ENCODE measurements around the gene GRAMD1B.
A peak's percentile ranks its signal among the peaks of the same experiment; 100 is the strongest.
"Not testable (repeated sequence)": the region's sequence is repeated elsewhere in the genome, so short reads cannot be mapped to it uniquely, and the experiment has no call there.

The GRAMD1B gene

DNA sequence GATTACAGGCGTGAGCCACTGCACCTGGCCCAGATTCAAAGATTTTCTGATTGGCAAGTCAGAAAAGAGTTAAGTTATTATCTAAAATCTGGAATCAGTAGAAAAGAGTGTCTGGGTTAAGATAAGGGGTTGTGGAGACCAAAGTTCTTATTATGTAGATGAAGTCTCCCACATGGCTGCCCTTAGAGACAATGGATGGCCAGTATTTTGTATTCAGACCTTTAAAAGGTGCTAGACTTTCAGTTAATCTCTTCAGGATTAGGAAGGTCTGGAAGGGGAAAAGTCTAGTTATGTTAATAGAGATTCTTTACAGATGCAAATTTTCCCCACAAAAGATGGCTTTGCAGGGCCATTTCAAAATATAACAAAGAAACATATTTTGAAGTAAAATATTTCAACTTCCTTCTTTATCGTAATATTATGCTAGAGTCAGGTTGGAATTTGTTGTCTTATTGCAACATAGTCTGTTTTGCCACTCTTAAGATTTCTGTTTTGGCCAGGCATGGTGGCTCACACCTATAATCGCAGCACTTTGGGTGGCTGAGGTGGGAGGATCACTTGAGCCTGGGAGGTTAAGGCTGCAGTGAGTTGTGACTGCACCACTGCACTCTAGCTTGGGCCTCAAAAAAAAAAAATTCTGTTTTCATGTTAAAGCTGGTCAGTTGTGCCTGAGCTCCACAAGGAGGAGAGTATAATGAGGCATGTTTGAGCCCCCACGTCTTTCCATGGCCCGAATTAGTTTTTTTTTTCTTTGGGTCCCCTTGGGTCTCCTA is 14.0 kb downstream of the GRAMD1B start:
- DNase-seq, result peak; percentile 6 to 22

DNA sequence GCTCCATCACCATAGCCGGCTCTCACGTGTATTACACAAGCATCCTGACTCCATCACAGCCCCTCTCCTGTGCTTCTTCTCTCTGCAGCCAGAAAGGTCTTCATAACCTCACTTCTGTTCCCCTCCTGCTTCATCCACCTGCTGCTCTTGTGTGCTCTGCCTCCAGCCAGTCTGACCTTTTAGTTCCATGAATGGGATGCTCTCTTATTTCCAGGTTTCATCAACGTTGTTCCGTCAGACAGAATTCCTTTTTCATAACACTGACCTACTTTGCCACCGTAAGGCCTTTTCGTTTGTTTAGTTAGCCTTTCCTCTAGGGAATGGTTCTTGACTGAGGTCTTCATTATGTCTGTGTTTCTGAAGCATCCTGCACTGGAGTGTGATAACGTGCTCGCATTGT is 18.8 kb downstream of the GRAMD1B start:
- no peak for DNase-seq

DNA sequence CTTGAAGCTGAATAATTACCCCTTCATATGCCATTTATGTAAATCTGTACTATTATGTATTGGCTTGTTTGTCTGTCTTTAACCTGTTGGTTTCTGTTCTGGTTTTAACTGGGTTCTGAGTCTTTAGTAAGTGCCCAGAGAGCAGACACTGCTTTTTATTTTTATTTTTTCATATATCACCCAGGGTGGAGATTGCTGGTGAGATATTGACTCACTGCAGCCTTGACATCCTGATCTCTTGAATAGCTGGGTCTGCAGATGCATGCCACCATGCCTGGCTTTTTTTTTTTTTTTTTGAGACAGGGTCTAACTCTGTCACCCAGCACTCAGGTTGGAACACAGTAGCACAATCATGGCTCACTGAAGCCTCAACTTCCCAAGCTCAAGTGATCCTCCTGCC is 19.4 kb downstream of the GRAMD1B start:
- no peak for DNase-seq

DNA sequence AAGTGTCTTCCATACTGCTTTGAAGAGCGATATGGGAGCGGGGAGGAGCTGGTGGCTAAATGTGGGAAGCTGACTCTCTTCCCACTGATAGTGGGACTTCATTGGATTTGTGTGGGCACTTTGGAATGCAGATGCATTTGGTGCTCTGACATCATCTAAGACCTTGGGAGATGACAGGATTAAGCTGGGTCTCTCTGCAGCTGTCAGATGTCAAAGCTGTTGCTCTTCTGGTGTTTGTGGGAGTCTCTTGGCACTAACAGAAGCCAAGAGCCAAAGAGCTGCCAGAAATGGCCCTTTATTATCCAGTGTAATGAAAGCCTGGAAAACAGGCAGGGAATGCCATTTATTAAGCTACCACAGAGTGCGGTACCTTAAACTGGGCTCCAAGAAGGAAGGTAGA is 20.6 kb downstream of the GRAMD1B start:
- no peak for DNase-seq

DNA sequence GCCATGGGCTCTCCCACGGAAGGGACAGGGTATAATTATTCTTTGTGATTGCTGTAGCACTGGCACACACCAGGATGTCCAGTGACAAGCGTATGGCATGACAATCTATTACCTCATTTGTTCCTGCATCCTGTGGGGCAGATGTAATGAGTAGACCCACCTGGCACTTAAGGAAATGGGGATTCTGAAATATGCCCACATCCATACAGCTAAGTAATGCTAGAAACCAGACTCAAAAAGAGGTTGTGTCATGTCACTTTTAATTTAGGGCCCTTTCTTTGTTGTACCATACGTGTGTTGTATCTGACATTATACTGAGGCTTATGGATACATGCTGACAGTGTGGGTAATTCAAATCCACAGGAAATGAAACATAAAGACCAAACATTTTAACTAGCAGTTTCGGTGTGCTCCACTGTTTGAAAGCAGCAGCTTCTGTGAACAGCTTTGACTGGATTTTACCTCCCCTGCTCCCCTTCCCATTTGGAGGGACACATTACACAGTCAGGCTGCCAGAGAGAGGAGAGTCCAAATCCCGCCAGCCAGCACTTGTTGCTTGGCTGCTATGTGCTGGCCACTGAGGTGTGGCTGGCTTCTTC is 21.2 kb downstream of the GRAMD1B start:
- DNase-seq, result no peak

DNA sequence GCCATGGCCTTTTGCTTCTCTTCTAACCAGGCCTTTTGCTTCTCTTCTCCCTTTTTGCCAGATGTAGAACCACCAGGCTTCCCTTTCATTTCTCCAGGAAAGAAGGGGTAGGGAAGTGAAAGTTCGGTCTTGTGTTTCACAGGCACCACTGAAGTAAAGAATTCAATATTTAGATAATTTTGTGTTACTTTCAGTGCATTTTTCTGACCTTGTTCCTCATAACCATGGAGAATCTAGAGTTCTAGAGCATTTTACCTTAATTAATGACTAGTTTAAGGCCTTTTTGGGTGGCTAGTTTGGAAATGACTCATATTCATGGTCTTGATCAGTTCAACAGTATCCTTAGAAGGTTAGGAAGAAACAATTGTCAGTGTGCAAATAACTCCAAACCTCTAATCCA is 22.7 kb downstream of the GRAMD1B start:
- peak; percentile 49 to 55 for DNase-seq

DNA sequence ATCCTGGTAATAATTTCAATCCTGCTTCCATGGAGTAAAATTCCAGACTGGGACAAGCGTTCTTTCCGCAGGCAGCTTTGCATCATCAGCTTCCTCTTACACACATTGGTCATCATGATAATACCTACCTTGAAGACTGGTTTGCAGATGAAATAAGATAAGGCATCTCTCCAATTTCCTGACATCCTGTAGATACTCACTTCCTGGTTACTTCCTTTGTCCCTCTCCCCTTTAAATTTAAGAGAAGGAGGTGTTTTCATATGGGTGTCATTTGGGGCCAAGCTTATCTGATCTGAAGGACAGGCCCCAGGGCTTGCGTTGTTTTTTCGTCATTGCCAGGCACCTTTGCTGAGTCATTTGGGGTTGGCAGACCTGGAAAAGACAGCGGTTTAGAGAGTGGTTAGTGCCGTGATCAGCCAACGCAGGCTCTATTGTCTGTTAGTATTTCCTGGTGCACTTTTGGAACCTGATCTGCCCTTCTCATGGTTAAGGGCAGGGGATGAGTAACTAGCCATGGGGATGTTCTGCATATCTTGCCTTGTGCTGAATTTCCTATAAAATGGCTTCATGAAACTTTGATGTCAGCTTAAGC is 24.1 kb downstream of the GRAMD1B start:
- peak in 1 of 2 donors; percentile 2 for DNase-seq

DNA sequence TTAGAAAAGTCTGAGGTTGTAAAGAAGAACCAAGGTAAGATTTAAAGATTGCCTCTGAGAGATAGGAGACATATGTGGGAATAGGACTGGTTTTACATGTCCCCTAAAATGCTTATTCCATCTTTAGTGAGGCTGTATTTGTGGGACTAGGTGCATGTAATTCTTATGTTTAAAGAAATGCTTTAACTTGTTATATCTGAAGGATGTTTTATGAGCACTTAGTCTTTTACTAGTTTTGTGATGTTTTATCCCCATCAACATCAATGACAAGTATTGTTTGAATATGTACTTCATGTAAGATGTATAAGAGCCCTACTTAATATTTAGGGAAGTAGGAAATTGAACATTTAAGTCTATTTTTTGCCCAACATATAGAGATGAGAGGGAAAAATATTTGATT is 24.7 kb downstream of the GRAMD1B start:
- DNase-seq, result no peak

DNA sequence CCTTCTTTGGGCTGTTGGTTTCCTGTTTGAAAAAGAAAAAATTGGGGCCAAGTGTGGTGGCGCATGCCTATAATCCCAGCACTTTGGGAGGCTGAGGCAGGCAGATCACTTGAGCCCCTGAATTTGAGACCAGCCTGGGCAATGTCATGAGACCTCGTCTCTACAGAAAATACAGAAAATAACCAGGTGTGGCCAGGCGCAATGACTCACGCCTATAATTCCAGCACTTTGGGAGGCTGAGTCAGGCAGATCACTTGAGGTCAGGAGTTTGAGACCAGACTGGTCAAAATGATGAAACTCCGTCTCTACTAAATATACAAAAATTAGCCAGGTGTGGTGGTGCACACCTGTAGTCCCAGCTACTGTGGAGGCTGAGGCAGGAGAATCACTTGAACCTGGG is 26.4 kb downstream of the GRAMD1B start:
- DNase-seq, result not testable (repeated sequence)

DNA sequence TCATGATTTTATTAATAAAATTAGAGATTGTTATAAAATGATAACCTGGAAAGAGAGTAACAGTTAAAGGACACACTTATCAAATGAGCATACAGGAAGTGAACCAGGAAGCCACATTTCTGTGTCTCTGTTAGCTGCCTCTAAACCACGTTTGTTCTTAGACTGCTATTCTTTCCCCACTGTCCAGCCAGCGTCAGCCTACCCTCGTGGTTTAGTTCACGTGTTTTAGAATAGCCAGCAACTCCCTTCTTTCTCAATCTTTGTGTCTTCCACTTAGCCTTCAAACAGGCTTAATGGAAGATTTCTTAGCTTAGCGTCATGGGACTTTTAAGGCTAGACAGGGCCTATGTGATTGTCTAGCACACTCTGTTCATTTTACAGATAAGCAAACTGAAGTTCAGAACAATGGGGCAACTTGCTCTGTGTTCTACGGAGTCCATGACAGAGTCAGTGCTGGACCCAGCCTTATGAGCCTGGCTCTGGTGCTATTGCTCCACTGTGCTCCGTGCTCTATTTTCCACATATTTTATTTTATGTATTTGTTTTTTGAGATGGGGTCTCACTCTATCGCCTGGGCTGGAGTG is 27.2 kb downstream of the GRAMD1B start:
- peak; percentile 89 to 96 for DNase-seq

DNA sequence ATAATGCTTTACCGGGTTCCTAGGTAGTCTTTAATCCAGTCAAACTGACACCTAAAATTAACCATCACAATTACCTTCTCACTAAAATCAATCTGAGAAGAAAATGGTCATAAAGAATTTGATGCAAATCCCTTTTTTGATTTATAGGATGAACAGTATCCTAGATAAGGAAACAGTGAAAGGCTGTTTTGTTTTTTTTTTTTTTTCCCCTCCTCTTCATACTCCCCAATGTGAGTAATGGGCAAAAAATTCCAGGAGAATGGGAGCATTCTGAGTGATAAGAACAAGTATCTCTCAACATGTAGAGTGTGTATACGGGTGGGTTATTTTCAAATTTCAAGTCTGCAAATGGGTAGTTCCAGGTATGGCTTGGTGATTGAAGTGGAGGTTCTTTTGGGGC is 28.4 kb downstream of the GRAMD1B start:
- no peak for DNase-seq

DNA sequence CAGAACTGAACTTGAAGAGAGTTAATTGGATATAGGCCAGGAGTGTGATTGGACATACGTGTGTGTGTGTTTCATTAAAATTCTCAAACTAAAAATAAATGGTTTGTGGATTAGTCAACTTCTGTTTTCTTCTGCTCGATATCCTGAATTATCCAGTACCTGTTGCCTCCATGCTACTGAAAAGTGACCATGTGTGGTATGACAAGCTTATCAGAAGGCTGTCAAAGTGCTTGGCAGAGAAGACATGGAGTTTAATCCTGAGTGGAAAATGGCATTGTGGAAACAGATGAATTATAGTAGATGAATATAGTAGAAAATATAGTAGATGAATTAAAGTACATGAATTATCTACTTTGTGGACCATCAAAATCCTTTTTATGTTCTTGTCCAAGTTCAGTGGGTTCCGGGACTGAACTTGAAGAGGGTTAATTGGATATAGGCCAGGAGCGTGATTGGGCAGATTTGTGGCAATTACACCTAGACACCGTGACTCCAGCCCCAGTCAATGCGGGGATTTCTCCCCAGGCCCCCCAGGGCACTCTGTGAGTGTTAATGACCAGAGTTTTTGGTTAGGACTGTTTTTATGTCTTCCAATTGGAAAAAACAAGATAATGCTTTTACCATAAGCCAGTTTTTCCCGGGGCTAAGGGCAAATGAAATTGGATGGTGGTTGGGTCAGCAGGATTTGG is 30.1 kb downstream of the GRAMD1B start:
- no peak for DNase-seq

DNA sequence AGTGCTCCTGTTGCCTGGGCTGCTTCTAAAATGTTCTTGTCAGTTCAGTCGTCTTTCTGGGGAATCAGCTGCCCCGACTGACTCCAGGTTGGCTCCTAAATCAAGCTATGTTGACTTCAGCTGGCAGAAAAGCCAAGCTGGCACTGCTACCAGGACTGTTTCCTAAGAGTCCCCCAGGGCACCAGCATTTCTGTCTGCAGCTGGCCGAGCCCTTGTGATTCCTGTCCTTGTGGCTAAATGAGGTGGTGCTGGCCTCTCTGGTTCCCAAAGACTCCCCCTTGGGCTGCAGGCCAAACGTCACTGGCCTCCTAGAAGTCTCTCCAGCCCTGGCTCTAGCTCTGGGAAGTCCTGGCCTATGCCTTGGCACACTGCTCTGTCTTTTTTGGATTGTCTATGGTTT is 31.1 kb downstream of the GRAMD1B start:
- DNase-seq, result no peak

DNA sequence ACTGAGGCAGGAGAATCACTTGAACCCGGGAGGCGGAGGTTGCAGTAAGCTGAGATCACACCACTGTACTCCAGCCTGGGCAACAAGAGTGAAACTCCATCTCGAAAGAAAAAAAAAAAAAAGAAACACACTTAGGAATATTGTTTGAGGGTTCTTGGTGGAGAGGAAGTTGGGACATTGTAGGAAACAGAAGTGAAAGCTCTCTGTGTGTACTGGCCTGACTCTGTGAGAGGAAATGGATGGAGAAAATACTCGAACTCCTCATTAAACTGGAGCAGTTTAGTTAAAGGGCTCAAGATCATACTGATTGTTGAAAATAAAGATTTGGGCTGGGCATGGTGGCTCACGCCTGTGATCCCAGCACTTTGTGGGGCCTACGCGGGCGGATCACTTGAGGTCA is 35.6 kb downstream of the GRAMD1B start:
- DNase-seq, result peak; percentile 74 to 83

DNA sequence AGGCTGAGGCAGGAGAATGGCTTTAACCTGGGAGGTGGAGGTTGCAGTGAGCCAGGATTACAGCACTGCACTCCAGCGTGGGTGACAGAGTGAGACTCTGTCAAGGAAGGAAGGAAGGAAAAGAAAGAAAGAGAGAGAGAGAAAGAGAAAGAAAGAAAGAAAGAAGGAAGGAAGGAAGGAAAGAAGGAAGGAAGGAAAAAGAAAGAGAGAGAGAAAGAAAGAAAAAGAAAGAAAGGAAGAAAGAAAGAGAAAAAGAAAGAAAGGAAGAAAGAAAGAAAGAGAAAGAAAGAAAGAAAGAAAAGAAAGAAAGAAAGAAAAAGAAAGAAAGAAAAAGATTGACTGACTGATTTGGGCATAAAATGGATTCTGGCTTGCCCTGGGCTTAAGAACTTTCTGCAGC is 36.1 kb downstream of the GRAMD1B start:
- not testable (repeated sequence) for DNase-seq

DNA sequence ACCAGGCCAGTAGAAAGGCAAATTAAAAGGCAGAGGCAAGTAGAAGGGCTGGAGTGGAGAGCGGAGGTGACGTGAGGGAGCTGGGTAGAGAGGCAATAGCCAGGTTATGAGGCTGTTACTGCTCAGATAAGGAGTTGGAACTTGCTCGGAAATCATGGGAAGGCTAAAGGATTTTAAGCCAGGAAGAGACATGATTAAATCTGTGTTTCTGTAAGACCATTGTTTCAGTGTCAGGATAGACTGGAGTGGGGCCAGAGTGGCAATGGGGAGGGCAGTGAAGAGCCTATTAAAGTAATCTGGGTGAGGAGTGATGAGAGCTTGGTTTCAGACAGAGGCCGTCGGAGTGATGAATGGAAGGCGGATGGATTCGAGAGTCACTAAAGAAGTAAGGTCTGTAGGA is 39.0 kb downstream of the GRAMD1B start:
- DNase-seq, result no peak

DNA sequence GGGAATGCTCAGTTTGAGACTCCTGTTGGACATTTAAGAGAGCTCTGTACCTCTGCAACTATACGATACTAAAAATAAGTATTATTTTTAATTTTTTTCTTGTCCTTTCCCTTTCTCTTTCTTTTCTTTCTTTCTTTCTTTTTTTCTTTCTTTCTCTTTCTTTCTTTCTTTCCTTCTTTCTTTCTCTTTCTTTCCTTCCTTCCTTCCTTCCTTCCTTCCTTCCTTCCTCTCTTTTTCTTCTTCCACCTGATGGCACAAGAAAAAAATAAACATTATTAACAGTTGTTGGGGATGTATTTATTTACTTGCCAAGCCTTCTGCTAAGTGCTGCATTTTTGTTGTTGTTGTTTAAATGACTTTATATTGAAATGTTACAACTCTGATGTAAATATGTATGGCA is 39.5 kb downstream of the GRAMD1B start:
- no peak for DNase-seq

DNA sequence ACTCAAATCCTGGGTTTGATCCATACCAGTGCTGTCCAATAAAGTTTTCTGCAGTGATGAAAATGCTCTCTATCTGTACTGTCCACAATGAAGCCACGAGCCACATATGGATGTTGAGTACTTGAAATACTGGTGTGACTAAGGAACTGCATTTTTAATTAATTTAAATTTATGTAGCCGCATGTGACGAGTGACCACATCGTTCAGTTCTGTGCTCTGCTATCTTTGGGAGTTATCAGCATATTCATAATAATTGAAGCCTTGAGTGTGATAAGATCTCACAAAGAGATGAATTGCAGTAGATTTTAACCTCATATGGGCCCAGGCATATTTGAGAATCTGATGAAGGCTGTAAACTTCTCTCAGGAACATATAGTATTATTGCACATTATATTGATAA is 40.8 kb downstream of the GRAMD1B start:
- no peak for DNase-seq

DNA sequence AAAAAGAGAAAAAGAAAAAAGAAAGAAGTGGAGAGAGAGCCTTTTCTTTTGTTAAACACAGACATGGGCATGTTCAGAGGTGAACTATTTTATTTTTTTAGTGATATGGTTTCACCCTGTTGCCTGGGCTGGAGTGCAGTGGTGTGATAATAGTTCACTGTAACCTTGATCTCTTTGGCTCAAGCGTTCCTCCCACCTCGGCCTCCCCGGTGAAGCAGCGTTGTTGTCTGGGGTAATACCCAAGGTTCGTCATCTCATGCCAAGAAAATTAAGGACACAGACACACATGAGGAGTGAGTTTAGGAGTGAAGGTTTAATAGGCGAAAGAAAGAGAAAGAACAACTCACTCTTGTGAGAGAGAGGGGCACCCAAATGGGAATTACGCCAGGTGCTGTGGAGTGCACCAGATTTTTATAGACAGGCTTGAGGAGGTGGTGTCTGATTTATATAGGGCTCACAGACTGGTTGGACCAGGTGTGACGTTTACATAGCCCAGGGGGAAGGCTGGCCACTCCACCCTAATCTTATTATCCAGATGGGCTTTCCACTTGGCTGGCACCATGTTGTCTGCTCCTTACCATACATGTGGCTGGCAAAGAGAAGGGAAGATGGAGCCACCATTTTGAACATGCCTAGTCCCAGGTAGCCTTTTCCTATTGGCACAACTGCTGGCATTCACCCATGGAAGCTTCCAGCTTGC is 42.3 kb downstream of the GRAMD1B start:
- DNase-seq, result no peak

DNA sequence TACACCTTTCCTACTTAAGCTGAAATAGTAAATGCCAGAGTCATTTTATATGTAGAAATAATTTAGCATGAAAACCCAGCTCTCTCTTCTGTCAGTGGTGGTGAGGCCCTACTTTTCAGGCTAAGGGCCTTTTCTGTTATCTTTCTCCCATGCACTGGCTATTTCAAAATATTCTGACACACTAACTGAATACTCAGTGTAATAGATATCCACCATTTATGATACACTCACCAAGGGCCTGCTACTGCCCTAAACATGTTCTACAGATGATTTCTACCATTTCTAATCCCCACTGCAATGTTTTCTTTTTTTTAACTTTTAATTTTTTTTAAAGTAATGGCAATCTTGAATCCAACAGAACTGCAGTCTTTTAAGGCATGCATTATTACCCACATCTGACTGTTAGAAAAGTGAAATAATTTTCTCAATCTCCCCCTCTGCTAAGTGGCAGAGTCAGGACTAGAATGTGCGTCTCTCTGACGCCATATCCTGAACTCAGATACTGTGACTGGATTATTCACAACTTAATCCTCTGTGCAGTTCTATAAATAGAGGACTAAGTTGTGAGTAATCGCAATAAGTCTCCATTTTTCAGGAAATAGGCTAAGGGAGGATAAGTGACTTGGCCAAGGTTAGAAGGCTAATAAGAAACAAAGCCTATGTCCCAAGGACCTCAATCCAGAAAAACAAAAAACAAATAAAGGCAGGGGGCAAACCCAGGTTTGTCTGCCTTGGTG is 44.0 kb downstream of the GRAMD1B start:
- peak; percentile 56 to 64 for DNase-seq

DNA sequence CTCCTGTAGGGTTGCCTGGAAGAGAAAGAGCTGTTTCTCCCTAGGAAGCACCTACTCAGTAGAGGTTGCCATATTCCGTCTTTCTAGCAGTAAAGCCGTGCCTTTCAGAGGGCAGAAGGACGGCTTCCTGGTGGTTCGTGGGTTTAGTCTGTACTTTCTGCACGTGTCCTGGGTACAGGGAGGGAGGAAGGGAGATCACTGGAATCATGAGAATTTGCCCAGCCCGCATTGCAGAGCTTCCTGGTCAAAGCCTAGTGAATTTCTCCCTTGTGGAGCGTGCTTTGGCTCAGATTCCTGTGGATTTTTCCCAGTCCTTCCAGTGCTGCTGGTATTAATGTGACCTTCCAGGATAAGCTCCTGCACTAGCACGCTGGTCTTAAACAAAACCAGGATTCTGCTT is 44.9 kb downstream of the GRAMD1B start:
- DNase-seq, result no peak

DNA sequence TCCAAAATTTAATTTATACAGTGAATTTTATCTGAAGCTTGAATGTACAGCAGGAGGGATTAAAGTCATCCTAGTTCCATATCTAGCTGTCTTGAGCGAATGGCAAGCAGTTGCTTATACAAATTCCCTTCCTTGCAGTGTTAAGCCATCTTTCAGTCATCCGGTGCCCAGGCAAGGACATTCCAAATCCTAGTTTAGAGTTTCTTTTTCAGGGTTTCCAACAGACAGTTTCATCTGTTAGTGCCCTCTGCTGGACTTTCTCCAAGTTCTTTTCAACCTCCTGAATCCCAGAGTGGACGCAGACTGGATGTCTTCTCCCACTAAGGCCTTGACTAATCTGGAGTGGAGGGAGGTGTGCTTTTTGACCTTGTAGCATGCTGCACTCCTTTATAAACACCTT is 45.4 kb downstream of the GRAMD1B start:
- peak; percentile 30 to 31 for DNase-seq

All from inflammatory macrophage (primary cell).